Activated CD8-positive, alpha-beta memory T cell treated with anti-CD3 and anti-CD28 coated beads for 48 hours (primary cell): ENCODE data around the gene PTTG1IP2.
"Not testable (repeated sequence)": the region's sequence is repeated elsewhere in the genome, so short reads cannot be mapped to it uniquely, and the experiment has no call there.

Experiments
- DNase-seq, 3 experiments: peaks; one replicate each; pipeline ENCODE4 v3.0.0-alpha.2; 2020; ENCODE audit warnings: low read depth in 2 of 3, low spot score in 2 of 3

Gene PTTG1IP2

DNA sequence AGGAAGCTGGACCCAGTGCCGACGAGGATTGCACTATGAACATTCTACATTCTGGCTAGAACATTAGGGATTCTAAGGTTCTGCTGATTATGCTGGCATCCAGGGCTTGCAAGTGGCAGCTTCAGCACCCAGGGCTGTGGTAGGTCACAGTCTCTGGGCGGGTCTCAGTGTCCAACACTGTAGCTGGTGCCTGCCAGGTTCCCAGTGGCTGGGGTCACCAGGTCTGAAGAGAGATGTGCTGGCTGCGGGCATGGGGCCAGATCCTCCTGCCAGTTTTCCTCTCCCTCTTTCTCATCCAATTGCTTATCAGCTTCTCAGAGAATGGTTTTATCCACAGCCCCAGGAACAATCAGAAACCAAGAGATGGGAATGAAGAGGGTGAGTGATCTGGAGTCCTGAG is at the start of gene PTTG1IP2:
Gene PTTG1IP2 (plus strand): TSS at position 86 of the 400 bp plus-strand sequence. CDS start 148 bp downstream, at position 234.
- DNase-seq, result no peak

DNA sequence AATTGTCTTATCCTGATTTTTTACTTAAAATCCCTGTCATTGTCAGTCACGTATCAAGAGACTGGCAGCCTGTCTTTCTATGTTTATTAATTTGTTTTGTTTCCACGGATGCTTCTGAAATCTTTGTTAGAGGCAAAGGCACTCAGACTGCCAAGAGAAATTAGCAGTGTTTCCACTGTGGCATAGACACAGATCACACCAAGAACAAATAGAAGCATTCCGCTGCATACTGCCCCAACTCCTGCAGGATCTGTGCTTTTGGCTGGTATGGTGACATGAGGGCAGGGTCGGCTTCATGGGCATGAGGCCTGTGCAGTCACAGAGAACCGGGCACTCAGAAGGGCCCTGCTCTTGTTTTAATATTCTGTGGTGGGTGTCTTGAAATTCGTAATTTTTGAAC is 47.8 kb upstream of the PTTG1IP2 start:
- DNase-seq, result no peak

DNA sequence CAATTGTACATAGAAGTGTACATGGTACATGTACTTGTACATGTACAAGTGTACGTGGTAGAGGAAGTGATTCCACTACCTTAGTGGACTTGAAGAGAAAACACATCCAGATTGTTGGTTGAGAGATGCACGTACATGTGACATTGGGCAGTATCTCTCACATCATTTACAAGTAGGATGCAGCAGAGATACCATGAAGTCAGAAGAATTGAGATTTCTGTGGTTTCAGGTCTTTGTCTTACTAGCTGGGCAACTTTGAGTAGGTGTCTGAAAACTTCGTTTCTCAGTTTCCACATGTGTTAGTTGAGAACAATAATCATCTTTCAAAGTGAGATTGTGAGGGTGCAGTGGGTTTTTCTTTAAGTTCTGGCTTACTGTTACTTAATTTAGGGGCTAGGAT is 44.7 kb upstream of the PTTG1IP2 start:
- DNase-seq, result no peak

DNA sequence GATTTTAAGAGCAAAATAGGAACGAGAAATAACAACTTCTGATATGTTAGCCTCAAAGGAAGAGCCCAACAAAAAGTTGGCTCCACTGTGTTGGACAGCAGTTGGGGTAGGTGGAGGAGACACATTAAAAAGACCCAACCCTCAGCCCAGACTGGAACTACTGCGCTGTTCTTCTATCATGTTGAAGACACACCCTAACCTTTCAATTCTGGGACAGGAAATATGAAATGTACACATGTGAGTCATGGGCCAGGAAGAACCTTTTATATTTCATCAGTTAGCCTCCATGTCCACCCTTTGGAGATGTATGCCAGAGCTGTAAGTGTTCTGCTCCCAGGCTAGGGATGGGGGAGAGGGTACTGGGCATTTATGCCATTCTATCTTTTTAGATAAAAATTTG is 44.1 kb upstream of the PTTG1IP2 start:
- no peak for DNase-seq

DNA sequence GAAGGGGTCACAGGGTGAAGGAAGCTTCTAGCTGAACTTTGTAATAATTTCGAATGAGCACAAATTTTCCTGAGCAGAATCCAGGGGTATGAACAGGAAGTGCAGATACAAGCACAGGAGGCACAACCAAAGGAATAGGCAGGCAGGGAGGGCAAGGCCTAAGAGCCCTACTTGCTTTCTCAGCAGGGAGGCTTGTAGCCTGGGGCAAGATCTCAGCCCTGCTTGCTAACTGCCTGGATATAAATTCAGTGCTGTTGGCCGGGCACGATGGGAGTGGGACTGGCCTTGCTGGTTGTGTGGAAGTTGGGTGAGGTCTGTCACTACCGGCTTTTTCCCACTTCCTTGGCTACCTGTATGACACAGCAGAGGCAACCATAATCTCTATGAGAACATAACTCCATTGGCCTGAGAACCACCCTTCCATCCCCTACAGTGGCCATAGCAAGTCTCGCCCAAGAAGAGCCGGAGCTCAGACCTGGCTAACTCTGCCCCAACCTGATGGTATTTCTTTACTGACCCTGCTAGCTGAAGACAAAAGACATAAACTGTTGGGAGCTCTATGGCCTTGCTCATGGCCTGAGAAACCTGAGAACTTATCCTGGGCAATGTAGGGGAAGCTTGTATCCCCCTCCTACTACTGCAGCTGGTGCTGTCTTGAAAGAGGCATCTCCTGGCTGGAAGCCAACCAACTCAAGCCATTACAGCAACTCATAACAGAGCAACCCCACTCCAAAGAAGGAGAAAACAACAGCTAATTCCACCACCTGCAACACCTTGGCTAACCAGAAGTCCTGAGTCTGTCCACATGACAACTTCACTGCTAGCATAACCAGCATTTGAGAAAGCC is 38.6 kb upstream of the PTTG1IP2 start:
- no peak for DNase-seq

DNA sequence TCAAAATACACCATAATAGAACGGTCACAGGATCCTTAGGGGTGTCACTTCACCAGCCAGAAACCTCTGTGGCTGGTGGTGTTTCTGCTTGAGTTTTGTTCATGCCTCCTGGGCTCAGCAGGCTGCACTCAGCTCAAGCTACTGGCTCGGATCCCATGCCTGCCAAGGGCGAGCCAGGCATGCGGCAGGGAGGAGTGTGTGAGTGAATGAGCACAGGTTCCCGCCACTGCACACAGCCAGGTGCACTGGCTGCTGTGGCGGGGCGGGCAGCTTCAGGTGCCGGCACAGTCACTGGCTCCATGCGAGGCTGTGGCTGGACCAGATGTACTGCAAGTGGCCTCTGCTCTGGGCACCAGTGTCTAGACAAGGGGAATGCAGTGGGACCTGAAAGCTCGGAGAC is 36.7 kb upstream of the PTTG1IP2 start:
- DNase-seq, result no peak

DNA sequence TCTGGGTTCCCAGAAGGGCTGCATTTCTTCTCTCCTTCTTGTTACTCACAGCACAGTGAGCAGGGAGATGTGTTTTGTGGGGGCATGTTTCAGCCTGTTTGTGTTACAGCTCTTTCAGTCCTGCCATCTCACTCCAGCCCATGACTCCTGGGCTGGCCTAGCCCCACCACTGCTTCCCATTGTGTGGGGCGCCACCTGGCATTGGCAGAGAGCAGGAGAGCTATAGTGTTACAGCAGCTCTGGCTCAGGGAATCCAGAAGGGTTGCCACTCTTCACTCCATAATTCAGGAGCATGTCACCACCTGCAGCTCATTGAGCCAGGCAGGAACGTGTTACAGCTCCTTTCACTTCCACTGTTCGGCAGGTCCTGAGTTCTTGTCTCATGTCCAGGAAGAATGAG is 36.2 kb upstream of the PTTG1IP2 start:
- no peak for DNase-seq

DNA sequence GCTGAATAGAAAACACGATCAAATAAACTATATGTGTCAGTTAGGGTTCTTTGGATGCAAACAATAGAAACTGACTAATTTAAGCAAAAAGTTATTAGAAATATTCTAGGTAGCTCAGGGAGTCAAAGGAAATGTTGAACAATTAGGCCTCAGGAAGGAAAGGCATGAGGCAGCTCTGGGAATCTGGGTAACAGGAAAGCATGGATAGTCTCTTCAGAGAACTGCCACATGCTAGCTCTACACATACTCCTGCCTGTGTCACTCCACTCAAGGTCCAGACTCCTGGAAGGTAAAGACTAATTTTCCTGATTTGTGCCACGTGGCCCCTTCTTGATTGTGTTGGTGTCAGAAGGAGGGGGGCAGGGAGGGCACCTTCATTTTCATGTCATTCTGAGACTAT is 23.8 kb upstream of the PTTG1IP2 start:
- DNase-seq, result no peak

DNA sequence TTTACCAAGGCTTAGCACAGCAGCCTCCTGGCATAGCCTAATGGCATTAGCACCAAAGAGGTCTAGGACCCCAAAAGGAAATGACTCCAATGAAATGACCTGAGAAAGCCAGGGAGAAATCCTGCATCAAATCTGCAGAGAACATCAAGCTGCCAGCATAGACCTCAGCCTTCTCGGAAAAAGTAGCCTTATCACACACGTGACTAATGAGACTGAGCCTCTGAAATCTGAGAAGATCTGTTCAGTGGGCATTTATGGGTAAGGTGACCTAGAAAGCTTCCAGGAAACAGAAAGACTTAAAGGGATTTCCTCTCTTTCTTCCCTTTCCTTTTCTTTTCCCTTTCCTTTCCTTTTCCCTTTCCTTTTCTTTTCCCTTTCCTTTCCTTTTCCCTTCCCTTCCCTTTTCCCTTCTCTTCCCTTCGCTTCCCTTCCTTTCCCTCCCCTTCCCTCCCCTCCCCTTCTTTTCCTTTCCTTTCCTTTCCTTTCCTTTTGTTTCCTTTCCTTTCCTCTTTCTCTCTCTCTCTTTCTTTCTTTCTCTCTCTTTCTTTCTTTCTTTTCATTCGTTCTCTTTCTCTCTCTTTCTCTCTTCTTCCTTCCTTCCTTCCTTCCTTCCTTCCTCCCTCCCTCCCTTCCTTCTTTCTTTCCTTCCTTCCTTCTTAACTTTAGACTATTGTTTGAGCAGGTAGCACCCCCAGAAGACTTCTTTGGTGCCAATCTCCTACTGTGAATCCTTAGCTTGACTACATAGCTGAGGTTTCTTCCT is 23.1 kb upstream of the PTTG1IP2 start:
- DNase-seq, result no peak

DNA sequence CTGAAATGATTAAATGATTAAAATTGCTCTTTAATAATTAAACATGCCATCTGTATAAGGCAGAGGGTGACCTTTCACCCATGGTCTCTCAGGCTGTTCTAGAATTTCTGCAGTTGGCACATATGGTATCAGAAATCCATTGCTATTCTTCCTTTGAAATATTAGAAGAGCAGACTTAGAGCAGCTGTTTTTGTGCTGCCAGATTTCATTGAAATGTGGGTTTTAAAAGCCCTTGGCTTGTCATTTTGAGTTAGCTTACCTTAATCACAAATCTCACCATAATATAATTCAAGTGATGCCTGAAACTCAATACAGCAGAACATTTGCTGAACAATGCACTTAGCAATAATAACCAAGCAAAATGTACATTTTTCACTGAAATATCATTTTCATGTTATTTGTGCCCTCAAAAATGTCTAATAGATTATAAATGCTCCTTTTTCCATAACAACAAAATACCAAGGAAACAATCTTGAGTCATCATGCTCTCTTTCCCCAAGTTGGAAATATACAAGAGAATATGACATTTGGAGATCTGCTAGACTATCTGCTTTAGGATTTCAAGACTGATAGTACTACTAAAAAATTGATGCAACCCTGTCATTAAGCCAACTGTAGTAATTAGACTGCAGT is 16.1 kb upstream of the PTTG1IP2 start:
- DNase-seq, result no peak

DNA sequence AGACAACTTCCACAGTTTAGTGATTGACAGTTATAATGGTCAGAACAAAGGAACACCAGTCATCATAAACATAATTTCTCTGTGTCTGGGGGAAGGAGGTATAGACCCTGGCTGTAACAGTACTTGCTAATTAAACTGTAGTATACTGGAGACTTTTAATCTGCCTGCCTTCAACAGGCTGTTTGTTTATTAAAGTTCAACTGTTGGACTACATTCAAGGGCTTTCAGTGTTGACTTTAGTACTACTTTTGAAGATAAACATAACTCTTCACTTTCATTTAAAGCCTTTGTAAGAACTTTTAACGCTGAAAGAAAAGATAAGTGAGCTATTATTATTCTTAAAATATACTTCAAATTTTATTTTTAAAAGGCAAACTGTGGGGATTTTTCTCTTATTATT is 15.5 kb upstream of the PTTG1IP2 start:
- DNase-seq, result no peak

DNA sequence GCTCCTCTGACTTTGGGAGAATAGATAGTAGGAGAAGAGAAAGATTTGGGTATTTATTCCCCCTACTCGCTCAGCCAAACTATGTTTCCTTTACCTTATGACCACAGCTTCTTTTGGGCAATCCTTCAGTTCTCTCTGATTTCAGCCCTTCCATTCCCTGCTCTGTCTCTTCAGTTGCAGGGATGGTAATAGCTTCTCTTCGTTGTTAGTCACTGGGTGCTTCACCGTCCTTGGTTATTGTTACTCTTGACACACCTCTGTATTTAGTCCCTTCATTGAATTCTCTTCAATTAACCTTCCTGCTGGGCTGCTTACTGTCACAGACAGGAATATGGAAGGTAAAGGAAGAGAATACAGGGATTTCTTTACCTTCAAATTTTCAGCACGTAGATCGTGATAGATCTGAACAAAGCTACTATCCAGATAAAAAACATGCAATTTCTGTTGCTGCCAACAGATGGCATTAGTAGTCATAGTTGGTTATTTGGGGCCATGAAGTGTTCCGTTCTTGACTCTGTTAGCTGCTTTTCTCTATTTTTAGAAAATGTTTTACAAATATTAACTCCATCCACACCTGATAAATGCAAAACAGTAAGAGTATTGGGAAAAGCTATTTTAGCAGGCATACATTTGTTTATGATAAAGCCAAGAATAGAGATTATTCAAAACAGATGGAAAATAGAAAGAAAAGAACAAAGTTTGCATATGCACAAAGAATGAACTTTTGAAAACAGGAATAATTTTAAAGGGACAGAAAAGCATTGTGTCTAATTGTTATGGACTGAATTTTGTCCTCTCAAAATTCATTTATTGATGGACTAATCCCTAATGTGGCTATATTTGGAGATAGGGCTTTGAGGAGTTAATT is 14.0 kb upstream of the PTTG1IP2 start:
- no peak for DNase-seq

DNA sequence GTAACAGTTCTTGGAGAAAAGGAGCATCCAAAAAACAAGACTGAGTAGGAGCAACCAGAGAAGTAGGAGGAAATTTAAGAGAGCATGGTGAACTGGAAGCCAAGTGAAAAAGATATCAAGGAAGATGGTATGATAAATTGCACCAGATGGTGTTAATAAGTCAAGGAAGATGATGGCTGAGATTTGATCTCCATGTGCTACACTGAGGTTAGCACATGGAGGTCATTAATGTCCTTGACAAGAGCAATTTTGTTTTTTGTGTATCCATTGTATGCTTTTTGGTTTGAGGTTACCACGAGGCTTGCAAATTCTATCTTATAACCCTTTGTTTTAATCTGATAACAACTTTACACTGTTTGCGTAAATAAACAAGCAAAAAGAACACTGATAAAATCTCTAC is 11.3 kb upstream of the PTTG1IP2 start:
- DNase-seq, result no peak

DNA sequence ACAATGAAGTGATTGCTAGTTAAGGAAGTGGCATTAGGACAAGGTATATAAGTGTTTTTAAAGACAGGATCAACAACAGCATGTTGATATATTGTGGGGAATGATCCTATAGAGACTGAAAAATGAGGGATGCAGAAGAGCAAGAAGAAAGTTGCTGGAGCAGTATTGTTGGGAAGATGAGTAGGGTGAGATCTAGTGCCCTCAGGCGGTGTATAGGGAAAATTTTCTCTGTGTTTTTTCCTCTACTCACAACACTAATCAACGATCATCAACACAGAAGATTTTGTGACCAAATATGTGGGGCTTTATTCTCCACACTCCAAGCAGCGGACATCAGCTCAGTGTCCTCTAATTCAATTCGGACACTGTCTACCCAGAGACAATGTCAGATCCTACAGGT is 9.6 kb upstream of the PTTG1IP2 start:
- no peak for DNase-seq

DNA sequence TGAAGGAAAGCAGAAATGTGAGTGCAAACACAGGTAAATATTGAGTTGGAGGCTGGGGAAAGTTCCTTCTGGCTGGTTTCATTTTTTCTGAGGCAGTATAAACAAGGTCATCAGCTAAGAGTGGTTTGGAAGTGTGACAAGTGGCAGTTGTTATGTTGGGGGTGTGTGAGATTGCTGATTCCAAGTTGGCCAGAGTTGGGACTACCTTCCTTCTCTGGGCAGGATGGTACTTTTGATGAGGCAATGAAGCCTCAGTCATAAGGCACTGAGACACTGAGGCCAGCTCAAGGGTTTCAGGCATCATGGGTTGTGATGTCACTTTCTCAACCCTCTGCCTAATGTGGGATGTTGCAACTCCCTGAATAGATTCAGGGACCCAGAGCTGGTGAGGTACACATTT is 8.2 kb upstream of the PTTG1IP2 start:
- no peak for DNase-seq

DNA sequence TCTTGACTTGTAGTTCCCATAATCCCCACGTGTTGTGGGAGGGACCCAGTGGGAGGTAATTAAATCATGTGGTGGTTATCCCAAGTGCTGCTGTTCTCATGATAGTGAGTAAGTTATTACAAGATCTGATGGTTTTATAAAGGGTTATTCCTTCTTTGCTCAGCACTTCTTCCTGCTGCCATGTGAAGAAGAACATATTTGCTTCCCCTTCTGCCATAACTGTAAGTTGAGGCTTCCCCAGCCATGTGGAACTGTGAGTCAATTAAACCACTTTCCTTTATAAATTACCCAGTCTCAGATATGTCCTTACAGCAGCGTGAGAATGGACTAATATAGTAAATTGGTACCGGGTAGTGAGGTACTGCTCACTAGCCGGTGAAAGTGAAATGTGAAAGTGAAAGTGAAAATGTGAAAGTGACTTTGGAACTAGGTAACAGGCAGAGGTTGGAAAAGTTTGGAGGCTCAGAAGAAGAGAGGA is 6.2 kb upstream of the PTTG1IP2 start:
- DNase-seq, result not testable (repeated sequence)

DNA sequence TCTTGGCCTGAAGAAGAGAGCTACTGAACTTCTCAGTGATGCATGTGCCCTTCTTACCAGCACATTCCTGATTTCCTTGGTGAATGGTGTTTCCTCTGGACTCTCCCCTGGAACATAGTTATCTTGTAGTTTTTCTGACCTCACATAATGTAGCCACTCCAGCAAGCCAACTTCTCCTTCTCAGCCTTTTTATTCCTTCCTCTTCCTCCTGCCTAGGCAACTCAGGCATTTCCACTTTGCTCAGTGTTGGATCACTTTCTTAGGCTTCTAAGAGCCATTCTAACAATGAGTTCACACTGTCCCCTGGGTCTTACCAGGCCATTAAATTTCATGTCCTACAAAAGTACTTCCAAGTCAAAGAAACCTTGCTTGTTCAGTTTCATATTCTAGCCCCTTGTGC is 3.6 kb upstream of the PTTG1IP2 start:
- no peak for DNase-seq

DNA sequence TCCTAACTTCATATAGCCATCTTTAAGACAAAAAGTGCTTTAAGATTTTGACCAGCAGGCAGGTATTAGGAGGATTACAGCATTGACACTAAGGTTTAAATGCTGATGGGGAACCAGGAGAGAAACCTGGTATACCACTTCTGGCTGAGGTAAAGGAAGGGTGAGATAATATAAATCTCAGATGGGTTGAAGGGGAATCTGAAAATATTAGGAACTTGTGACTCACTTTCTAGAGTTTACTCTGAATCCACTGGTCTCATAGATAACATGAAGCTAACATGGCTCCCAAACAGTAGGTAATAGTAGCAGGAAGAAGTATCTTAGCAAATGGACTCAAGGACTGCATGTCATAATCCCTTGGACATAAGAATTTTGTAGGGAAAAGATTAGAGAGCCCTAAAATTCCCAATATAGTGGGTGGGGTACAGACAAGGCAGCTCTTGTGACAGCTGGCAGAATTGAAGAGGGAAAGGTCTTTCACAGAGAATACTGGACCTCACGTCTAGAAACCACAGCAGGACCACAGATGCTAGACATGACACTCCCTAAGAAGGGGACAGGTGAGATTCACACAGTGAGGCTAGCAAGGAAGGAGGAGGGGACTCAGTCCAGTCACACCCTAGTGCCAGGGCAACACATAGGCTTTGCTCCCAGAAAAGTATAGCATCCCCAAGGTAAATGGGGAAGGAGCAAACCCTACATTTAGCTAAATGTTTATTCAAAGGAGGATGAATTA is 3.5 kb downstream of the PTTG1IP2 start:
- no peak for DNase-seq

DNA sequence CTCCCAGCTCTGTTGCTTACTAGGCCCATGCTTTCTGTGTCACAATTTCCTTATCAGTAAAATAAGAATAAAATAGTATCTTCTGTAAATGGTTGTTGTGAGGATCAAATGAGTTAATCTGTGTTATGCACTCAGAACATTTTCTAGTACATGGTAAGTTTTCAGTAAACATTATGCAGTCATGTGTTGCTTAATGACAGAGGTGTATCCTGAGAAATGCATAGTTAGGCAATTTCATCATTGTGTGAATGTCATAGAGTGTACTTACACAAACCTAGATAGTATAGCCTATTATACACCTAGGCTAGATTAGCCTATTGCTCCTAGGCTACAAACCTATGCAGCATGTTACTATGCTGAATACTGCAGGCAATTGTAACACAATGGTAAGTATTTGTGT is 4.4 kb downstream of the PTTG1IP2 start:
- no peak for DNase-seq
